SK-N-SH treated with all-trans-retinoic acid at 6 μM for 48 hours (cell line): Measurements from ENCODE around the gene VPS26B.
A peak's percentile ranks its signal among the peaks of the same experiment; 100 is the strongest.

Source experiments
- ATAC-seq: fragments of 200-7000 bp; cut with Tn5 transposase; 3 replicates; pipeline ENCODE4 v1.9.1; 2020; ENCODE audit warnings: mild to moderate bottlenecking, moderate library complexity
- ARNTL ChIP-seq: fragments of 450-650 bp; formaldehyde crosslinking; IDR thresholded peaks from 2 replicates; pipeline ENCODE4 v1.5.0; 2020; ENCODE audit warnings: low read depth, mild to moderate bottlenecking, moderate library complexity, borderline replicate concordance
- CSDC2 ChIP-seq: fragments of 250-450 bp; sonication (Bioruptor Pico); IDR thresholded peaks from 2 replicates; pipeline ENCODE4 v1.5.0; 2020; ENCODE audit warnings: mild to moderate bottlenecking, moderate library complexity
- ESRRG ChIP-seq: fragments of 250-450 bp; sonication (Bioruptor Pico); IDR thresholded peaks from 2 replicates; pipeline ENCODE4 v1.6.1; 2021; ENCODE audit warnings: mild to moderate bottlenecking
- GLIS3 ChIP-seq: fragments of 250-450 bp; sonication (Bioruptor Pico); IDR thresholded peaks from 2 replicates; pipeline ENCODE4 v1.5.0; 2020; ENCODE audit warnings: mild to moderate bottlenecking, moderate library complexity
- OSR1 ChIP-seq: fragments of 250-450 bp; sonication (Bioruptor Pico); IDR thresholded peaks from 2 replicates; pipeline ENCODE4 v1.8.0; 2022; ENCODE audit warnings: moderate library complexity, mild to moderate bottlenecking, inconsistent platforms
- PPARA ChIP-seq: fragments of 250-450 bp; sonication (Bioruptor Pico); IDR thresholded peaks from 2 replicates; pipeline ENCODE4 v1.5.0; 2020; ENCODE audit warnings: mild to moderate bottlenecking, borderline replicate concordance
- RARB ChIP-seq: fragments of 250-450 bp; sonication (Bioruptor Pico); IDR thresholded peaks from 2 replicates; pipeline ENCODE4 v1.8.0; 2021; ENCODE audit warnings: mild to moderate bottlenecking, moderate library complexity
- SNAI2 ChIP-seq: fragments of 250-450 bp; sonication (Bioruptor Pico); IDR thresholded peaks from 2 replicates; pipeline ENCODE4 v1.5.0; 2020; ENCODE audit warnings: mild to moderate bottlenecking, moderate library complexity
- TCF4 ChIP-seq: fragments of 250-450 bp; sonication (Bioruptor Pico); IDR thresholded peaks from 2 replicates; pipeline ENCODE4 v1.8.0; 2021; ENCODE audit warnings: mild to moderate bottlenecking, moderate library complexity, borderline replicate concordance
- TOX ChIP-seq: fragments of 250-450 bp; sonication (Bioruptor Pico); IDR thresholded peaks from 2 replicates; pipeline ENCODE4 v1.8.0; 2021; ENCODE audit warnings: mild to moderate bottlenecking, moderate library complexity, borderline replicate concordance
- ZC3H10 ChIP-seq: fragments of 250-450 bp; sonication (Bioruptor Pico); IDR thresholded peaks from 2 replicates; pipeline ENCODE4 v1.5.1; 2021; ENCODE audit warnings: mild to moderate bottlenecking, moderate library complexity
- ZFP3 ChIP-seq: fragments of 250-450 bp; sonication (Bioruptor Pico); IDR thresholded peaks from 2 replicates; pipeline ENCODE4 v1.5.0; 2020; ENCODE audit warnings: mild to moderate bottlenecking, moderate library complexity
- ZNF8 ChIP-seq: fragments of 450-650 bp; formaldehyde crosslinking; IDR thresholded peaks from 2 replicates; pipeline ENCODE4 v1.5.0; 2020; ENCODE audit warnings: mild to moderate bottlenecking, moderate library complexity
- TF ChIP-seq, protein P1 (sequence below): fragments of 250-450 bp; sonication (Bioruptor Pico); IDR thresholded peaks from 2 replicates; pipeline ENCODE4 v1.5.0; 2020; ENCODE audit warnings: mild to moderate bottlenecking, moderate library complexity
- TF ChIP-seq, protein P2 (sequence below): fragments of 250-450 bp; sonication (Bioruptor Pico); IDR thresholded peaks from 2 replicates; pipeline ENCODE4 v1.8.0; 2021; ENCODE audit warnings: low read depth, mild to moderate bottlenecking, moderate library complexity, borderline replicate concordance
- TF ChIP-seq, protein P3 (sequence below): fragments of 250-450 bp; sonication (Bioruptor Pico); IDR thresholded peaks from 2 replicates; pipeline ENCODE4 v1.5.1; 2020; ENCODE audit warnings: low read depth, mild to moderate bottlenecking, moderate library complexity
- TF ChIP-seq, protein P4 (sequence below): fragments of 250-450 bp; sonication (Bioruptor Pico); IDR thresholded peaks from 2 replicates; pipeline ENCODE4 v1.5.1; 2021; ENCODE audit warnings: mild to moderate bottlenecking, moderate library complexity
- TF ChIP-seq, protein P5 (sequence below): fragments of 250-450 bp; sonication (Bioruptor Pico); IDR thresholded peaks from 2 replicates; pipeline ENCODE4 v1.8.0; 2020; ENCODE audit warnings: mild to moderate bottlenecking, moderate library complexity, borderline replicate concordance

VPS26B gene

DNA sequence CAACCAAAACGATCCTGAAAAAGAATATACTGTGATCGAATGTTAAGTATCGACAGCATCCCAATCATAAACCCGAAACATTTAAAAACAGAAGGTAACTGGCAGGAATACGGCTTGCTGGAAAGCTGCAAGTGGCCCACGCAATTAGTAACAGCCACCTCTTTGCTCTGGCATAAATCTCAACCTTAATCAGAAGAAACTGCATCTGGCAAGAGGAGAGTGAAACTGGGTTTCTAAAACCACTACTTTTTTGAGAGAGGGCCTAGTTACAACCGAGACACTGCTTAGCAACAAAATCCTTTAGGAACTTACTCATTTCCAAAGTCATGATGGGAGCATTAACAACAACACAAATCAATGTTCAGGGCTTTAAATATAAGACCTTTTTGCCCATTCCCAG lies 8.6 kb upstream of the VPS26B start:
- no peak for TF ChIP-seq ZC3H10 (CRISPR knock-in tag)
- TF ChIP-seq PPARA (CRISPR knock-in tag): no peak
- no peak for TF ChIP-seq ARNTL
- TF ChIP-seq, protein P1, sequence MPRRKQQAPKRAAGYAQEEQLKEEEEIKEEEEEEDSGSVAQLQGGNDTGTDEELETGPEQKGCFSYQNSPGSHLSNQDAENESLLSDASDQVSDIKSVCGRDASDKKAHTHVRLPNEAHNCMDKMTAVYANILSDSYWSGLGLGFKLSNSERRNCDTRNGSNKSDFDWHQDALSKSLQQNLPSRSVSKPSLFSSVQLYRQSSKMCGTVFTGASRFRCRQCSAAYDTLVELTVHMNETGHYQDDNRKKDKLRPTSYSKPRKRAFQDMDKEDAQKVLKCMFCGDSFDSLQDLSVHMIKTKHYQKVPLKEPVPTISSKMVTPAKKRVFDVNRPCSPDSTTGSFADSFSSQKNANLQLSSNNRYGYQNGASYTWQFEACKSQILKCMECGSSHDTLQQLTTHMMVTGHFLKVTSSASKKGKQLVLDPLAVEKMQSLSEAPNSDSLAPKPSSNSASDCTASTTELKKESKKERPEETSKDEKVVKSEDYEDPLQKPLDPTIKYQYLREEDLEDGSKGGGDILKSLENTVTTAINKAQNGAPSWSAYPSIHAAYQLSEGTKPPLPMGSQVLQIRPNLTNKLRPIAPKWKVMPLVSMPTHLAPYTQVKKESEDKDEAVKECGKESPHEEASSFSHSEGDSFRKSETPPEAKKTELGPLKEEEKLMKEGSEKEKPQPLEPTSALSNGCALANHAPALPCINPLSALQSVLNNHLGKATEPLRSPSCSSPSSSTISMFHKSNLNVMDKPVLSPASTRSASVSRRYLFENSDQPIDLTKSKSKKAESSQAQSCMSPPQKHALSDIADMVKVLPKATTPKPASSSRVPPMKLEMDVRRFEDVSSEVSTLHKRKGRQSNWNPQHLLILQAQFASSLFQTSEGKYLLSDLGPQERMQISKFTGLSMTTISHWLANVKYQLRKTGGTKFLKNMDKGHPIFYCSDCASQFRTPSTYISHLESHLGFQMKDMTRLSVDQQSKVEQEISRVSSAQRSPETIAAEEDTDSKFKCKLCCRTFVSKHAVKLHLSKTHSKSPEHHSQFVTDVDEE (CRISPR knock-in tag): no peak
- TF ChIP-seq, protein P2, sequence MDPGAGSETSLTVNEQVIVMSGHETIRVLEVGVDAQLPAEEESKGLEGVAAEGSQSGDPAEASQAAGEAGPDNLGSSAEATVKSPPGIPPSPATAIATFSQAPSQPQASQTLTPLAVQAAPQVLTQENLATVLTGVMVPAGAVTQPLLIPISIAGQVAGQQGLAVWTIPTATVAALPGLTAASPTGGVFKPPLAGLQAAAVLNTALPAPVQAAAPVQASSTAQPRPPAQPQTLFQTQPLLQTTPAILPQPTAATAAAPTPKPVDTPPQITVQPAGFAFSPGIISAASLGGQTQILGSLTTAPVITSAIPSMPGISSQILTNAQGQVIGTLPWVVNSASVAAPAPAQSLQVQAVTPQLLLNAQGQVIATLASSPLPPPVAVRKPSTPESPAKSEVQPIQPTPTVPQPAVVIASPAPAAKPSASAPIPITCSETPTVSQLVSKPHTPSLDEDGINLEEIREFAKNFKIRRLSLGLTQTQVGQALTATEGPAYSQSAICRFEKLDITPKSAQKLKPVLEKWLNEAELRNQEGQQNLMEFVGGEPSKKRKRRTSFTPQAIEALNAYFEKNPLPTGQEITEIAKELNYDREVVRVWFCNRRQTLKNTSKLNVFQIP (CRISPR knock-in tag): no peak
- TF ChIP-seq TOX (CRISPR knock-in tag): no peak
- TF ChIP-seq ESRRG (CRISPR knock-in tag): no peak
- no peak for TF ChIP-seq GLIS3 (CRISPR knock-in tag)

DNA sequence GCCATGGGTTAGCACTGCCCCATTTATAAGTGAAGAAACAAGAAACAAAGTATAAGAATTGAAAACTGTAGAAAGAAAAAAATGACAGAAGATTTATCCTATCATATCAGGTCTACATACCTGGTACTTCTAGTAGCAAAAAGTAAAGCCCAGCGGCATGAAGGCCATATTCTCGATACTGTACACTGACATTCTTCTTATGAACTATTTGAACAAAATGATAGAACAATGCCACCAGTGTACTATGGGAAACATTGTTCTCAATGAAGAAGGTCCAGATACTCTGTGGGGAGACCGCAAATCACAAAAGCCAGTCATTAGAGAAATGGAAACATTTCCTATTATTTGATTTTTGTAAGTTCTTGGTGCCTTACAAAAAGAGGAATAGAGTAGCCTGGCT lies 7.7 kb upstream of the VPS26B start:
- TF ChIP-seq, protein P1 (CRISPR knock-in tag): no peak
- ATAC-seq: no peak

More for the DNA sequence above, 8.6 kb upstream of the VPS26B start:
- ATAC-seq: peak; percentile 43; the same call in 2 of the 3 replicates

DNA sequence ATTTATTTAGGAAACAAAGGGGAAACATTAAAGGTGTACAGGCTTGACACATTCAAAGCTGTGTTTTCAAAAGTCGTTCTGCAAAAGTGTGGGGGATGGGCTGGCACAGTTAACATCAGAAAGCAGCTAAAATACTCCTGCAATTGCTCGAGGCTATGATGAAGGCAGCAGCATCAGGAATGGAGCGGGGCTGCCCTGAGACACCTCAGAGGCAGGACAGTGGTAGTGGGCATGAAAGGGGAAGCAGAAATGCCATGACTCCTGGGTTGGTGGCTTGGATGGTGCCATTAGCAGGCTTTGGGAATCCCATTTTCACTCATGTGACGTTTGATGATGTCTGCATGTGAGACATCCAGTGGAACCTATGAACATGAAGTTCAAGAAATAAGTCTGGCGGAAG lies 1.4 kb upstream of the VPS26B start:
- TF ChIP-seq, protein P3, sequence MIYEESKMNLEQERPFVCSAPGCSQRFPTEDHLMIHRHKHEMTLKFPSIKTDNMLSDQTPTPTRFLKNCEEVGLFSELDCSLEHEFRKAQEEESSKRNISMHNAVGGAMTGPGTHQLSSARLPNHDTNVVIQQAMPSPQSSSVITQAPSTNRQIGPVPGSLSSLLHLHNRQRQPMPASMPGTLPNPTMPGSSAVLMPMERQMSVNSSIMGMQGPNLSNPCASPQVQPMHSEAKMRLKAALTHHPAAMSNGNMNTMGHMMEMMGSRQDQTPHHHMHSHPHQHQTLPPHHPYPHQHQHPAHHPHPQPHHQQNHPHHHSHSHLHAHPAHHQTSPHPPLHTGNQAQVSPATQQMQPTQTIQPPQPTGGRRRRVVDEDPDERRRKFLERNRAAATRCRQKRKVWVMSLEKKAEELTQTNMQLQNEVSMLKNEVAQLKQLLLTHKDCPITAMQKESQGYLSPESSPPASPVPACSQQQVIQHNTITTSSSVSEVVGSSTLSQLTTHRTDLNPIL (CRISPR knock-in tag): no peak
- TF ChIP-seq ZFP3 (no peak), SNAI2 (CRISPR knock-in tag) (no peak)
- ATAC-seq: no peak

DNA sequence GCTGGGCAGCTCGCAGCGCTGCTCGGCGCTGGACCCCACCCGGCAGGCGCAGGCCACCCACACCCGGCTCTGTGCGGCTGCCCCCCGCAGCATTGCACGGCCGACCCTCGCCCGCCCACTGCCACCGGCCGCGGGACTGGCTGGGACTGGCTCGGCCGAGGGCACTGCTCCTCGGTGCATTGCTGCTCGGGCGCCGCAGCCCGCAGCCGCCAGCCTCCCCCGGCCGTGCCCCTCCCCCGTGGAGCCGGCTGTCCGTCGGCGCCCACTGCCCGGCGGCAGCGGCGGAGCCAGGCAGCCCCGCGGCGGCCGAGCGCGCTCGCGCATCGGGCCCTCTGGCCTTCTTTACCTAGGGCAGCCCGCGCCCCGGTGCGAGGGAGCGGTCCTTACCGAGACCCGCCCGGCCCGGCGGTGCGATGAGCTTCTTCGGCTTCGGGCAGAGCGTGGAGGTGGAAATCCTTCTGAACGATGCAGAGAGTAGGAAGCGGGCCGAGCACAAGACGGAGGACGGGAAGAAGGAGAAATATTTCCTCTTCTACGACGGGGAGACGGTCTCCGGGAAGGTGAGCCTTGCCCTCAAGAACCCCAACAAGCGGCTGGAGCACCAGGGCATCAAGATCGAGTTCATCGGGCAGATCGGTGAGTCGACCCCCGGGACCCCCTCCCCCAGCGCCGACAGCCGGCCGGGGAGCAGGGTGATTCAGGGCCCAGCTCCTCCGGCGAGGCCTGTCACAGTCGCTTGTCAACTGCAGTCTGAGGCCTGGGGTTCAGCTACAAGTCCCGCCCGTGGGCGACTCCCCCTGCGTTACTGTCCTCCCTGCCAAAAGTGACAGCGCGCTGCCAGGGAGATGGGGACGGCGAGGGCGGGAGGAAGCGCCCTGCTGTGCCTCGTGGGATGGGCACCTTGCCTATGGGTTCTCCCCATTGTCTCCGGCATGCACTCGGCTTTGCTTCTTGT lies 516 bp downstream of the VPS26B start:
- peak; percentile 17 for ATAC-seq
- TF ChIP-seq ESRRG (CRISPR knock-in tag) (no peak), CSDC2 (CRISPR knock-in tag) (no peak), TCF4 (CRISPR knock-in tag) (no peak), ZFP3 (no peak), SNAI2 (CRISPR knock-in tag) (no peak), TOX (CRISPR knock-in tag) (no peak), RARB (CRISPR knock-in tag) (no peak), ZNF8 (CRISPR knock-in tag) (no peak), OSR1 (CRISPR knock-in tag) (no peak), GLIS3 (CRISPR knock-in tag) (no peak)
- TF ChIP-seq, protein P3 (CRISPR knock-in tag): no peak
- TF ChIP-seq, protein P4, sequence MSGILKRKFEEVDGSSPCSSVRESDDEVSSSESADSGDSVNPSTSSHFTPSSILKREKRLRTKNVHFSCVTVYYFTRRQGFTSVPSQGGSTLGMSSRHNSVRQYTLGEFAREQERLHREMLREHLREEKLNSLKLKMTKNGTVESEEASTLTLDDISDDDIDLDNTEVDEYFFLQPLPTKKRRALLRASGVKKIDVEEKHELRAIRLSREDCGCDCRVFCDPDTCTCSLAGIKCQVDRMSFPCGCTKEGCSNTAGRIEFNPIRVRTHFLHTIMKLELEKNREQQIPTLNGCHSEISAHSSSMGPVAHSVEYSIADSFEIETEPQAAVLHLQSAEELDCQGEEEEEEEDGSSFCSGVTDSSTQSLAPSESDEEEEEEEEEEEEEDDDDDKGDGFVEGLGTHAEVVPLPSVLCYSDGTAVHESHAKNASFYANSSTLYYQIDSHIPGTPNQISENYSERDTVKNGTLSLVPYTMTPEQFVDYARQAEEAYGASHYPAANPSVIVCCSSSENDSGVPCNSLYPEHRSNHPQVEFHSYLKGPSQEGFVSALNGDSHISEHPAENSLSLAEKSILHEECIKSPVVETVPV (CRISPR knock-in tag): no peak
- TF ChIP-seq, protein P5, sequence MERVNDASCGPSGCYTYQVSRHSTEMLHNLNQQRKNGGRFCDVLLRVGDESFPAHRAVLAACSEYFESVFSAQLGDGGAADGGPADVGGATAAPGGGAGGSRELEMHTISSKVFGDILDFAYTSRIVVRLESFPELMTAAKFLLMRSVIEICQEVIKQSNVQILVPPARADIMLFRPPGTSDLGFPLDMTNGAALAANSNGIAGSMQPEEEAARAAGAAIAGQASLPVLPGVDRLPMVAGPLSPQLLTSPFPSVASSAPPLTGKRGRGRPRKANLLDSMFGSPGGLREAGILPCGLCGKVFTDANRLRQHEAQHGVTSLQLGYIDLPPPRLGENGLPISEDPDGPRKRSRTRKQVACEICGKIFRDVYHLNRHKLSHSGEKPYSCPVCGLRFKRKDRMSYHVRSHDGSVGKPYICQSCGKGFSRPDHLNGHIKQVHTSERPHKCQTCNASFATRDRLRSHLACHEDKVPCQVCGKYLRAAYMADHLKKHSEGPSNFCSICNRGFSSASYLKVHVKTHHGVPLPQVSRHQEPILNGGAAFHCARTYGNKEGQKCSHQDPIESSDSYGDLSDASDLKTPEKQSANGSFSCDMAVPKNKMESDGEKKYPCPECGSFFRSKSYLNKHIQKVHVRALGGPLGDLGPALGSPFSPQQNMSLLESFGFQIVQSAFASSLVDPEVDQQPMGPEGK (CRISPR knock-in tag): no peak
